GM06990 (cell line): ENCODE measurements around the gene MFSD12.
A peak's percentile ranks its signal among the peaks of the same experiment; 100 is the strongest.
"Not testable (repeated sequence)": the region's sequence is repeated elsewhere in the genome, so short reads cannot be mapped to it uniquely, and the experiment has no call there.

Experiments used
- DNase-seq: peaks from one replicate; pipeline ENCODE4 v3.0.0-alpha.2; 2011; ENCODE audit not compliant: insufficient read length; ENCODE audit errors: extremely low read depth
- H3K27me3 ChIP-seq: replicated peaks from 2 replicates; pipeline ENCODE4 v1.6.0; 2011; ENCODE audit warnings: low read length; ENCODE audit not compliant: control insufficient read depth, insufficient read depth
- H3K36me3 ChIP-seq: 2 replicates; pipeline ENCODE4 v1.5.1; 2011; ENCODE audit warnings: low read length; ENCODE audit not compliant: control insufficient read depth, insufficient read depth
- H3K4me3 ChIP-seq: replicated peaks from 2 replicates; pipeline ENCODE4 v1.5.1; 2011; ENCODE audit warnings: low read depth, mild to moderate bottlenecking, control low read depth, low read length
- TF ChIP-seq, protein P1 (sequence below): IDR thresholded peaks from 2 replicates; pipeline ENCODE4 v1.5.1; 2011; ENCODE audit warnings: low read length, control low read depth, mild to moderate bottlenecking, inconsistent platforms; ENCODE audit not compliant: insufficient read depth, poor library complexity, severe bottlenecking

Gene MFSD12

DNA sequence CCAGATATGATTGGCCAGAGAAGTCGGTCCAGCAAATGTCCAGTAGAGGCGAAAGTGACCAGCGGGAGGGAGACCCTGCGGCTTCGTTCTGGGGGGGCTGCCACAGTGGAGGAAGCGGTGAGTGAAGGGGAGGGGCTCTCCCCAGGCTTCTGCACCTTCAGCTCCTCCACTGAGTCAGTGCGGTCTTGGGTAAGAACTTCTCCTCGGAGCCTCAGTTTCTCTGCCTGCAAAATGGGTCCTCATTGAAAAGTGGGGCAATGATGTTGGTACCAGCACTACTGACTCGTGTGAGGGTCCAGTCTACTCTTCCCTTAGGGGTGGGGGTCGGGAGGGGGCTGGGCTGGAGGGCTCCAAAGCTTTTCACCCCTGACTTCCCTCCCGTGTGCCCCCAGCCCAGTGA is 32.1 kb upstream of the MFSD12 start:
- H3K27me3 ChIP-seq: no peaks in the 10 kb centered on the region; the same call in 1 of the 2 replicates
- no peaks in the 10 kb centered on the region for H3K36me3 ChIP-seq
- H3K4me3 ChIP-seq: no peak overlapping the region
- DNase-seq: no peak
- TF ChIP-seq, protein P1, sequence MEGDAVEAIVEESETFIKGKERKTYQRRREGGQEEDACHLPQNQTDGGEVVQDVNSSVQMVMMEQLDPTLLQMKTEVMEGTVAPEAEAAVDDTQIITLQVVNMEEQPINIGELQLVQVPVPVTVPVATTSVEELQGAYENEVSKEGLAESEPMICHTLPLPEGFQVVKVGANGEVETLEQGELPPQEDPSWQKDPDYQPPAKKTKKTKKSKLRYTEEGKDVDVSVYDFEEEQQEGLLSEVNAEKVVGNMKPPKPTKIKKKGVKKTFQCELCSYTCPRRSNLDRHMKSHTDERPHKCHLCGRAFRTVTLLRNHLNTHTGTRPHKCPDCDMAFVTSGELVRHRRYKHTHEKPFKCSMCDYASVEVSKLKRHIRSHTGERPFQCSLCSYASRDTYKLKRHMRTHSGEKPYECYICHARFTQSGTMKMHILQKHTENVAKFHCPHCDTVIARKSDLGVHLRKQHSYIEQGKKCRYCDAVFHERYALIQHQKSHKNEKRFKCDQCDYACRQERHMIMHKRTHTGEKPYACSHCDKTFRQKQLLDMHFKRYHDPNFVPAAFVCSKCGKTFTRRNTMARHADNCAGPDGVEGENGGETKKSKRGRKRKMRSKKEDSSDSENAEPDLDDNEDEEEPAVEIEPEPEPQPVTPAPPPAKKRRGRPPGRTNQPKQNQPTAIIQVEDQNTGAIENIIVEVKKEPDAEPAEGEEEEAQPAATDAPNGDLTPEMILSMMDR: no peak

DNA sequence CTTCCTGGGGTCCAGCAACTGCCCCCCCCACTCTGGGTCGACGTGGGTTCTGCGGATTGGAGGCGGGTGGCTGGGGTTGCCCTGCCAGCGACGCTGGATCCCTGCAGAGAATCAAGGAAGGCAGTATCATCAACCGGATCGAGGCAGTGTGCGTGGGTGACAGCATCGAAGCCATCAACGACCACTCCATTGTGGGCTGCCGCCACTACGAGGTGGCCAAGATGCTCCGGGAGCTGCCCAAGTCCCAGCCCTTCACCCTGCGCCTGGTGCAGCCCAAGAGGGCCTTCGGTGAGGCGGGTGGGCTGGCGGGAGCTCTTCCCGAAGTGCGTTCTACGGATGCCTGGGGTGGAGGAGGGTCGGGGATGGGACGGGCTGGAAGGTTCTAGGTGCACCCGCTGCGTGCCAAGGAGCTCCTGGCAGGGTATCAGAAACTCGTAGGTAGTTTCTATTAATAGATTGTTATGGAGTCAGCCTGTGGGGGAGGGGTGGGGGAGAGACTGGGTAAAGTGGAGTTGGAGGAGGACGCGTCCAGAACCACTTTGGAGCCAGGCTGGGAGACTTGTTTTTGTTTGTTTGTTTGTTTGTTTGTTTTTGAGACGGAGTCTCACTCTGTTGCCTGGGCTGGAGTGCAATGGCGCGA is 29.4 kb upstream of the MFSD12 start:
- TF ChIP-seq, protein P1: no peak
- Histone ChIP-seq H3K36me3 (no peaks in the 10 kb centered on the region), H3K4me3 (no peak overlapping the region), H3K27me3 (no peaks in the 10 kb centered on the region; the same call in 1 of the 2 replicates)
- no peak for DNase-seq

DNA sequence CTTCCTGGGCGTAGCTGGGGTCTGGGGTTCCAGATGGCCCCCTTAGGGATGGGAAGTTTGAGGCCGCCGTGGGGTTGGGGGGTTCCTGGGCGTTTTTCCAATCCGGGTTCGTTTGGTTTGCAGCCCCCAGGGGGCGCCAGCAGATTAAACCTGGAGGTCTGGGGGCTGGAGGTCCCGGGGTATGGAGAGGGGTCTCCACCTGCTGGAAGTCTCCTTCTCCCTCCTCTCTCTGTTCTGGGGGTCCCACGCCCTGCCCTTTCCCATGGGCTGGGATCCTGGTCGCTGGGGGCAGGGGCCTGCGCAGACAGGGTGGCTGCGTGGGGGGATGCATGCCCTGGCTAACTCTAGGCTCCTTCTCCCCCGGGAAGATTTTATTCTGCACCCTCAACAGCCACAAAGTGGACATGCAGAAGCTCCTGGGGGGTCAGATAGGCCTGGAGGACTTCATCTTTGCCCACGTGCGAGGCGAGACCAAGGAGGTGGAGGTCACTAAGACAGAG is 28.8 kb upstream of the MFSD12 start:
- no peak for DNase-seq
- TF ChIP-seq, protein P1: peak; percentile 67
- Histone ChIP-seq H3K27me3 (no peaks in the 10 kb centered on the region; the same call in 1 of the 2 replicates), H3K36me3 (no peaks in the 10 kb centered on the region), H3K4me3 (no peak overlapping the region)

DNA sequence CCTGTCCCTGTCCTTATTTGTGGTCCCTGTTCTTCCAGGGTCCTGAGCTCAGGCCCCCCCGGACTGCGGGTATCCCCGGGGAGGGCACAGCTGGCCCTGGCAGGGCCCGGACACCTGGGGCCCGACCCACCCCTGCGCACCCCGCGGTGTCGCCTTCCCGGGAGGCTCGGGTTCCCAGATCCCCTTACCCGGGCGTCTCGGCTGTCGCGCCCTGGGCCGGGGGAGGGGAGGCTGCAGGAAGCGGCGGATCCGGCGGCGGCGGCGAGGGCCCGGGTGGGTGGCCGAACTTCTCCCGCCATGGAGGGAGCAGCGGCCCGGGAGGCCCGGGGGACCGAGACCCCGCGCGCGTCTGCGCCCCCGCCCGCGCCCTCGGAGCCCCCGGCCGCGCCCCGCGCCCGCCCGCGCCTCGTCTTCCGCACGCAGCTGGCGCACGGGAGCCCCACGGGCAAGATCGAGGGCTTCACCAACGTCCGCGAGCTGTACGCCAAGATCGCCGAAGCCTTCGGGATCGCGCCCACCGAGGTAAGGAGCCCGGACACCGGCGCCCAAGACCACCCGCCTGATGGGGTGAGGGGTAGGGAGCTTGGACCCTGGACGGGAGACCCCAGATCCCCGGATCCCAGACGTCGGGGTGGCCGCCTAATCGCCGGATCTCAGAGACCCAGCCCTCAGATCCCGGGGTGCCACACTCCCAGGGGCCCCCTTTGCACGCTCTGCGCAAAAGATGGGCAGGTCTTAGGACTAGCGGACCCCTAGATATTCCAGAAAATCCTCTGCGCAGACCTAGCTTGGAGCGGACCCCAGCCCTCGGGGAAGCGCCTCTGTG is 28.1 kb upstream of the MFSD12 start, which contains the start of gene GIPC3:
GIPC3 (plus strand) TSS at position 178 of the 826 bp plus-strand sequence; CDS start at position 298, 120 bp downstream.
- H3K4me3 ChIP-seq: no peak within 1 kb of the TSS
- no peaks in the 10 kb centered on the region; the same call in 1 of the 2 replicates for H3K27me3 ChIP-seq
- no peaks in the 10 kb centered on the region for H3K36me3 ChIP-seq
- no peak for DNase-seq
- TF ChIP-seq, protein P1: no peak

DNA sequence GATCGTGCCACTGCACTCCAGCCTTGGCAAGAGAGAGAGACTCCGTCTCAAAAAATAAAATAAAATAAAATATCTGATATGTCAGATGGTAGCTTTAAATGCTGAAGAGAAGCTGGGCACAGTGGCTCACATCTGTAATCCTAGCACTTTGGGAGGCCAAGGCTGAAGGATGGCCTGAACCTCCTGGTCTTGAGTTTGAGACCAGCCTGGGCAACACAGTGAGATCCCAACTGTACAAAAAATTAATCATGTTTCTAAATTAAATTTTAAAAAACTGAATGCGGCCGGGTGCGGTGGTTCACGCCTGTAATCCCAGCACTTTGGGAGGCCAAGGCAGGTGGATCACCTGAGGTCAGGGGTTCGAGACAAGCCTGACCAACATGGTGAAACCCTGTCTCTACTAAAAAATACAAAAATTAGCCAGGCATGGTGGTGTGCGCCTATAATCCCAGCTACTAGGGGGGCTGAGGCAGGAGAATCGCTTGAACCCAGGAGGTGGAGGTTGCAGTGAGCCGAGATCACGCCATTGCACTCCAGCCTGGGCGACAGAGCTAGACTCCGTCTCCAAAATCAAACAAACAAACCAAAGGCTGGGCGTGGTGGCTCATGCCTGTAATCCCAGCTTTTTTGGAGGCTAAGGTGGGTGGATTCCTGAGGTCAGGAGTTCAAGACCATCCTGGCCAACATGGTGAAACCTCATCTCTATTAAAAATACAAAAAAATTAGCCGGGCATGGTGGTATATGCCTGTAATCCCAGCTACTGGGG is 26.8 kb upstream of the MFSD12 start:
- H3K4me3 ChIP-seq, H3K27me3 ChIP-seq, DNase-seq, H3K36me3 ChIP-seq: not testable (repeated sequence)

DNA sequence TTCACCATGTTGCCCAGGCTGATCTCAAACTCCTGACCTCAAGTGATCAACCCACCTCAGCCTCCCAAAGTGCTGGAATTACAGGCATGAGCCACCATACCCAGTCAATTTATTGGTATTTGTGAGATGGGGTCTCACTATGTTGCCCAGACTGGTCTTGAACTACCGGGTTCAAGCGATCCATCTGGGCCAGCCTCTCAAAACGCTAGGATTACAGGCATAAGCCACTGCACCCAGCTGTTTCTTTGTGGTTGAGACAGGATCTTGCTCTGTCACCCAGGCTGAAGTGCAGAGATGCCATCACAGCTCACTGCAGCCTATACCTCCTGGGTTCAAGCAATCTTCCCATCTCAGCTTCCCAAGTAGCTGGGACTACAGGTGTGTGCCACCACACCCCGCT is 24.4 kb upstream of the MFSD12 start:
- not testable (repeated sequence) for H3K27me3 ChIP-seq, H3K4me3 ChIP-seq, H3K36me3 ChIP-seq, DNase-seq
